ENCODE measurements around the gene ARHGAP28.

DNA sequence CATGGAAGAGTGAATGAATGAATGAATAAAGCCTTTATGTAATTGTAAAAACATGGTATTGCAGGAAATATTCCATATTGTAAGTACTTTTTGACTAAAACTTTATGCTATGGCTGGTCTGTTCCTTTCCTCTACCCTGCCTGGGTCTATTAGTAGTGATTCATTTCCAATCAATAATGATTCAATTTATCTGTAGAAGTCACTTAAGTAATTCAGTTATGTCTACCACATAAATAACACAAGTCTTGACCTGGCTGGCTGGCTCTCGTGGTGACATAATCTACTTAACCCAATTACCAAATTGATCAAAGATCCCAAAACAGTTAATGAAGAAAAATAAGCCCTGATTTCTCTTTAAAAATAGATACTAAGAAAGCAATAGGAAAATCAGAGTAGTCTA is 7.8 kb upstream of the ARHGAP28 start:
- TF ChIP-seq, protein P1, sequence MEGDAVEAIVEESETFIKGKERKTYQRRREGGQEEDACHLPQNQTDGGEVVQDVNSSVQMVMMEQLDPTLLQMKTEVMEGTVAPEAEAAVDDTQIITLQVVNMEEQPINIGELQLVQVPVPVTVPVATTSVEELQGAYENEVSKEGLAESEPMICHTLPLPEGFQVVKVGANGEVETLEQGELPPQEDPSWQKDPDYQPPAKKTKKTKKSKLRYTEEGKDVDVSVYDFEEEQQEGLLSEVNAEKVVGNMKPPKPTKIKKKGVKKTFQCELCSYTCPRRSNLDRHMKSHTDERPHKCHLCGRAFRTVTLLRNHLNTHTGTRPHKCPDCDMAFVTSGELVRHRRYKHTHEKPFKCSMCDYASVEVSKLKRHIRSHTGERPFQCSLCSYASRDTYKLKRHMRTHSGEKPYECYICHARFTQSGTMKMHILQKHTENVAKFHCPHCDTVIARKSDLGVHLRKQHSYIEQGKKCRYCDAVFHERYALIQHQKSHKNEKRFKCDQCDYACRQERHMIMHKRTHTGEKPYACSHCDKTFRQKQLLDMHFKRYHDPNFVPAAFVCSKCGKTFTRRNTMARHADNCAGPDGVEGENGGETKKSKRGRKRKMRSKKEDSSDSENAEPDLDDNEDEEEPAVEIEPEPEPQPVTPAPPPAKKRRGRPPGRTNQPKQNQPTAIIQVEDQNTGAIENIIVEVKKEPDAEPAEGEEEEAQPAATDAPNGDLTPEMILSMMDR (IDR thresholded peaks at IDR 0.05; ENCODE audit: low read depth, low read length, poor library complexity, severe bottlenecking), result no peak
- no peak for TF ChIP-seq EZH2phosphoT487 (IDR thresholded peaks at IDR 0.05; ENCODE audit: borderline replicate concordance, low read length)
